Endothelial cell (in vitro differentiated cells): ENCODE measurements around the gene SAMD11. TPM values are rescaled to one million over a fixed set of nuclear protein-coding genes. Genes with fewer than 3 reads are reported as not detected.
A peak's percentile ranks its signal among the peaks of the same experiment; 100 is the strongest.
"Not testable (repeated sequence)": the region's sequence is repeated elsewhere in the genome, so short reads cannot be mapped to it uniquely, and the experiment has no call there.

Source experiments
- DNase-seq: peaks from one replicate; pipeline ENCODE4 v3.0.0; 2021; ENCODE audit warnings: low spot score
- H3K27ac Mint-ChIP-seq: one replicate; pipeline ENCODE4 v1.8.0; 2021; ENCODE audit warnings: mixed read lengths, inconsistent platforms; ENCODE audit not compliant: unreplicated experiment
- H3K27me3 Mint-ChIP-seq: one replicate; pipeline ENCODE4 v1.8.0; 2021; ENCODE audit warnings: mild to moderate bottlenecking, moderate library complexity, mixed read lengths, inconsistent platforms; ENCODE audit not compliant: unreplicated experiment
- H3K36me3 Mint-ChIP-seq: one replicate; pipeline ENCODE4 v1.8.0; 2021; ENCODE audit warnings: mild to moderate bottlenecking, low read depth, mixed read lengths, inconsistent platforms; ENCODE audit not compliant: unreplicated experiment
- H3K4me1 Mint-ChIP-seq: one replicate; pipeline ENCODE4 v1.8.0; 2021; ENCODE audit warnings: mild to moderate bottlenecking, mixed read lengths, inconsistent platforms; ENCODE audit not compliant: unreplicated experiment
- H3K4me3 Mint-ChIP-seq: one replicate; pipeline ENCODE4 v1.8.0; 2021; ENCODE audit warnings: mild to moderate bottlenecking, mixed read lengths, inconsistent platforms; ENCODE audit not compliant: unreplicated experiment
- H3K9me3 Mint-ChIP-seq: one replicate; pipeline ENCODE4 v1.8.0; 2021; ENCODE audit warnings: mixed read lengths, inconsistent platforms; ENCODE audit not compliant: unreplicated experiment
- CTCF ChIP-seq: fragments of 200-600 bp; sonication (generic); IDR thresholded peaks from one replicate; pipeline ENCODE4 v1.5.0; 2021; ENCODE audit warnings: antibody characterized with exemption; ENCODE audit not compliant: unreplicated experiment
- long read RNA-seq: library from polyadenylated mRNA; unstranded; transcript quantifications from one replicate; pipeline ENCODE4 v2.0.0, GENCODE V29; 2020; ENCODE audit not compliant: unreplicated experiment
- total RNA-seq: library from RNA; stranded (reverse); fragmentation: NEBNext Ultra II Directional; extraction: Animal tissue kit (Norgen Biotek cat#: 25700); gene quantifications from one replicate; pipeline ENCODE4 v1.2.1, GENCODE V29; 2021; ENCODE audit not compliant: unreplicated experiment

SAMD11 gene, protein sequence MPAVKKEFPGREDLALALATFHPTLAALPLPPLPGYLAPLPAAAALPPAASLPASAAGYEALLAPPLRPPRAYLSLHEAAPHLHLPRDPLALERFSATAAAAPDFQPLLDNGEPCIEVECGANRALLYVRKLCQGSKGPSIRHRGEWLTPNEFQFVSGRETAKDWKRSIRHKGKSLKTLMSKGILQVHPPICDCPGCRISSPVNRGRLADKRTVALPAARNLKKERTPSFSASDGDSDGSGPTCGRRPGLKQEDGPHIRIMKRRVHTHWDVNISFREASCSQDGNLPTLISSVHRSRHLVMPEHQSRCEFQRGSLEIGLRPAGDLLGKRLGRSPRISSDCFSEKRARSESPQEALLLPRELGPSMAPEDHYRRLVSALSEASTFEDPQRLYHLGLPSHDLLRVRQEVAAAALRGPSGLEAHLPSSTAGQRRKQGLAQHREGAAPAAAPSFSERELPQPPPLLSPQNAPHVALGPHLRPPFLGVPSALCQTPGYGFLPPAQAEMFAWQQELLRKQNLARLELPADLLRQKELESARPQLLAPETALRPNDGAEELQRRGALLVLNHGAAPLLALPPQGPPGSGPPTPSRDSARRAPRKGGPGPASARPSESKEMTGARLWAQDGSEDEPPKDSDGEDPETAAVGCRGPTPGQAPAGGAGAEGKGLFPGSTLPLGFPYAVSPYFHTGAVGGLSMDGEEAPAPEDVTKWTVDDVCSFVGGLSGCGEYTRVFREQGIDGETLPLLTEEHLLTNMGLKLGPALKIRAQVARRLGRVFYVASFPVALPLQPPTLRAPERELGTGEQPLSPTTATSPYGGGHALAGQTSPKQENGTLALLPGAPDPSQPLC
- total RNA-seq: not detected
- long read RNA-seq: 0 reads

DNA sequence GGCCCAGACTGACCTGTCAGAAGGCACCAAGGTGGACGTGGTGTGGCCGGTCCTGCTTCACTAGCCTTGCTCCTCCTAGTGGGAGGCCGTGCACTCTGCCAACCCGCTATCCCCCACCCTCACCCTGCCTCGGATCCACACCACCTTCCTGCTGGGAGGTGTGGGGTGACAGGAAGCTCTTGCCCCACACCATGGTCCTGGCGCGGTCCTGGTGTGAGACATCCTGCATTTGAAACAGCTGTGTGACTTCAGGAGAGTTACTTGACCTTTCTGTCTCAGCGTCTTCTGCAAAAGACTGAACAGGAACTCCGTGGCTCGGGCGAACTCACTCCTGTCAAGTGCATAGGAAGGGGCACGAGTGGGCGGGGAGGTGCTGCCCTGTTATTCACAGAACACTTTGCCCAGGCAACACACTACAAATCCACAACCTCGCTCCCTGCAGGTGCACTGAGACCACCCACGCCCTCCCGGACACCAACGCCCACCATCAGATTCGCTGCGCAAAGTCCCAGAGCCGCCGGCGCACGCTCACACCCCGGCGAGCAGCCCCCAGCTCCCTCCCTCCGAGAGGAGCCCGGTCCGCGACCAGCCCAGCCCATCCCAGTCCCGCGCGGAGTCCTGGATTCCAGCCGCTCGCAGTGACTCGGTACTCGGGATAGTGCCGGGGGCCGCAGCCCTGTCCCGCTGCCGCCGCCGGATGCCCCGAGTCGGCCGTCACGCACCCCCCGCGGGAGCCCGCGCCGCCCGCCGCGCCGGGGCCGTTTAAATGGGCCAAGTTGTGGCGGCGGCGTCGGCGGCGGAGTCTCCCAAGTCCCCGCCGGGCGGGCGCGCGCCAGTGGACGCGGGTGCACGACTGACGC lies at the start of gene SAMD11:
Gene SAMD11, plus strand, starts transcription at position 793 of the 860 bp plus-strand sequence. CDS start 509 bp downstream, outside the sequence.
- no peaks in the 10 kb centered on the region for H3K4me1 Mint-ChIP-seq
- no peak for TF ChIP-seq CTCF
- peak; percentile 65 for DNase-seq
- peaks cover 5% of the 10 kb centered on the region for H3K36me3 Mint-ChIP-seq
- H3K27me3 Mint-ChIP-seq: peaks cover 22% of the 10 kb centered on the region
- no peaks in the 10 kb centered on the region for H3K9me3 Mint-ChIP-seq
- peak within 1 kb of the TSS; percentile 65 for H3K4me3 Mint-ChIP-seq
- H3K27ac Mint-ChIP-seq: no peak within 1 kb of the TSS

DNA sequence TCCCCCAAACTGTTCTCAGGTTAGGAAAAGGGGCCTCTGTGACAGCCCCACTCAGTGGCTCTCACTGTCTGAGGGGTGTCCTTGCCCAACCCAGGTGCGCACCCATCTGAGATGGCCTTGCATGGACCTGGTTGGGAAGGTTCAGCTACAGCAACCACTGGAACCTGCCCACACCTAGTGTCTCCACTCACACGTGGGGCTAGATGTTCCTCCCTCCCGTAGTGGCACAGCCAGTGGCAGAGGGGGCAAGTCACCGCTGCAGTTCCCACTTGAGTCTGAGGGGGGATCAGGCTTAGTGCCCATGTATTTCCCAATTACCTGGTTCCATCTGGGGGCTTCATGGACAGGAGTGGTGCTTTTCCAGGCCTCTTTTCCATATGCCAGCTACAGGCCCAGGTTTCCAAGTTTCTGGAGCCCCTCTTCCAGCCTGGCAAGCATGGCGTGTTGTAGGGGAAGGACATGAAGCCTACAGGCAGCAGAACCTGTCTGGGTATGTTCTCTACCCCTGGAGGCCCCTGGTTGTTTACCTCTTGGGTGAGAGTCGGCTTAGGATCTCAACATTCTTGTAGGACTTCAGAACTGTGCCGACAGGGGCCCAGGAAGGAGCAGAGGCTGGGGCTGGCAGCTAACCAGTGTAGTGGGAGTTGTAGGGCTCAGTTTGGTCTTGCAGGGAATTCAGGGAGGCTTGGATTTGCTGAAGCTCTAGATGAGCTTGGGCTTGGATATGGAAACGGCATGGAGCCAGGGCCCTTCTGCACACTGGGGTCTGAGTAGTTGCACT lies 47.1 kb upstream of the SAMD11 start:
- DNase-seq, H3K36me3 Mint-ChIP-seq, H3K4me3 Mint-ChIP-seq, H3K27ac Mint-ChIP-seq, H3K27me3 Mint-ChIP-seq, H3K9me3 Mint-ChIP-seq, H3K4me1 Mint-ChIP-seq: not testable (repeated sequence)

DNA sequence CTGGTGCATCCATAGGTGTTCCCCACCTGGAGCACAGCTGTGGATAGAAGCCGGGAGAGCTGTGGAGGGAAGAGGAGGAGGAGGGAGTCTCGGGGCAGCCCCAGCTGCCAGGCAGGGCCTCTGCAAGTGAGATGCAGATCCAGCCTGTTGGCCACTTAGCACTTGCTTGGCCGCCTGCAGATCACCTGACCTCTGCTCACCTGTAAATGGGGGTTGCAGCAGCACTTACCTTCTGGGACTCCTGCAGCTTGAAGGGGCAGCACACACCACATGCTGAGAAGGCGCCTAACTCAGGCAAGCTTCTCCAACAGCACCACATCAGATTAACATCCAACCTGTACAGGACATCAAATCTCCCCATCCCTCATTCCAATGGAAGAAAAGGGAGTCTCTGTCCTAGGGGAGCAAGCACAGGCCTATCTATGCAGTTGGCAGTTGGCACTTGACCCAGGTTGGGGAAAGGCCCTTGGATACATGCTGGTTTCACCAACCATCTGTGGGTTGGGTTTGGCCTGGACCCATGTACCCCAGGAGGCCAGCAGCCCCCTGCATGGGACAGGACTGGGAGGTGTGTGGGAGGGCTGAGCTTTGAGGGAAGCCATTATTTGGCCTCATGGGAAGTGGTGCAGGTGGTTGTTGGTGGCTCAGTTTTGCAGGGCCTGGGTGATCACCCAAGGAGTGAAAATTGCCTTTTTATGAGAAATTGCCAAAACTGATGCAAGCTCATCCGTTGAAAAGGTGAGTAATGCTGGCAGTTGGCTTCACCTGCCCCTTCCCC lies 46.3 kb upstream of the SAMD11 start:
- H3K4me1 Mint-ChIP-seq, H3K27ac Mint-ChIP-seq, H3K27me3 Mint-ChIP-seq, H3K36me3 Mint-ChIP-seq, H3K4me3 Mint-ChIP-seq, H3K9me3 Mint-ChIP-seq, DNase-seq: not testable (repeated sequence)

- H3K4me1 Mint-ChIP-seq, H3K27ac Mint-ChIP-seq, H3K27me3 Mint-ChIP-seq, H3K9me3 Mint-ChIP-seq, DNase-seq, H3K4me3 Mint-ChIP-seq, H3K36me3 Mint-ChIP-seq: not testable (repeated sequence)
Observed at GRCh38 chr1:880511-880910, 43.2 kb upstream of the SAMD11 start.

DNA sequence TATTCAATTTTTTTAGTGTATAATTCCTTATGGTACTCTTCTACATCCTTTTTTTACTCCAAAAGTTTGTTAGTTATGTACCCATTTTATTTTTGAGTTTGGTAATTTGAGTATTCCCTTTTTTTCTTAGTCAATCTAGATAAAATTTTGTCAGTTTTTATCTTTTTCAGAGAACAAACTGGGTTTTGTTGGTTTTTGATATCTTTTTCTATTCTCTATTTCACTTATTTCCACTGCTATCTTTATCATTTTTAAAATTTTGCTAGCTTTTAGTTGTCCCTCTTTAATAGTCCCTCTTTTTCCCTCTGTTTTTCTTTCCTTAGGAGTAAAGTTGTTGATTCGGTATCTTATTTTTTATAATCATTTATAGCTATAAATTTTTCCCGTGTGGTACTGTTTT lies 42.8 kb upstream of the SAMD11 start:
- not testable (repeated sequence) for DNase-seq, H3K36me3 Mint-ChIP-seq, H3K4me1 Mint-ChIP-seq, H3K9me3 Mint-ChIP-seq, H3K4me3 Mint-ChIP-seq, H3K27ac Mint-ChIP-seq, H3K27me3 Mint-ChIP-seq

DNA sequence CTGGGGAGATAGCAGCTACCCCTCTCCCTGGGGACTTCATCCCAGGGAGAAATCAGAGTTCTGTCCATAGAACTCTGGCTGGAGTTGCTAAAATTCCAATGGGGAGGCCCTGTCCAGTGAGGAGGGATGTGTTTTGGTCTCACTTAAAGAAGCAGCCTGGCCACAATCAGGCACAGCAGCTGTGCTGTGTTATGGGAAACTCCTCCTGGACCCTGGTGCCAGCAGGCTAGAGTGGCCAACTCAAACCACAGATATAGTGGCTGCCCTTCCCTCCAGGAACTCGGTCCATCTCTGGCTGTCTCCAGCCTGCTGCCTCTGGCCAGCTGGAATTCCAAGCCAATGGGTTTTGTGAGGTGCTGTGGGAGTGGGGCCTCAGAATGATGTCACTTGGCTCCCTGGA lies 37.4 kb upstream of the SAMD11 start:
- Mint-ChIP-seq H3K27me3 (peaks cover 11% of the 10 kb centered on the region), H3K4me1 (no peaks in the 10 kb centered on the region), H3K9me3 (peaks cover 6% of the 10 kb centered on the region), H3K4me3 (no peak overlapping the region), H3K27ac (no peak overlapping the region), H3K36me3 (no peaks in the 10 kb centered on the region)
- no peak for DNase-seq
- no peak for TF ChIP-seq CTCF
